GM18870 (cell line): Measurements from ENCODE around the gene CLEC2A.

Source experiments
- ATAC-seq: cut with Tn5 transposase; IDR thresholded peaks from one replicate; pipeline ENCODE4 v1.9.1; 2021; ENCODE audit warnings: moderate library complexity; ENCODE audit not compliant: unreplicated experiment

Gene CLEC2A

DNA sequence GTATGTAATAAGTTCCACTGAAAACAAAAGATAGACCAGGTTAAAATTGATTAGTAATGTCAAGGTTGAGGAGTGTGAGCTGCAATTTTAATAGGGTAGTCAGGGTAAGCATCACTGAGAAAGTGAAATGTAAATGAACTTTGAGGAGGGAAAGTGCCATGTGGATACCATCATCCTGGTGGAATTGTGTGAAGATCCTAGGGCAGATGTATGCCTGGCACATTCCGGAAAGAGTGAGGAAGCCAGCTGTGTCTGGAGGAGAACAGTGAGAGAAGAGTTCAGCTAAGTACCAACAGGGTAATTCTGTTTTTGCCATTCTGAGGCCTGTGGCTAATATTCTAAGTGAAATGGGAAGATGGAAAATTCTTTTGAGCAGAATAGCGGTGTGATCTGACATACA, 2.9 kb upstream of the CLEC2A start:
- ATAC-seq, result no peak

DNA sequence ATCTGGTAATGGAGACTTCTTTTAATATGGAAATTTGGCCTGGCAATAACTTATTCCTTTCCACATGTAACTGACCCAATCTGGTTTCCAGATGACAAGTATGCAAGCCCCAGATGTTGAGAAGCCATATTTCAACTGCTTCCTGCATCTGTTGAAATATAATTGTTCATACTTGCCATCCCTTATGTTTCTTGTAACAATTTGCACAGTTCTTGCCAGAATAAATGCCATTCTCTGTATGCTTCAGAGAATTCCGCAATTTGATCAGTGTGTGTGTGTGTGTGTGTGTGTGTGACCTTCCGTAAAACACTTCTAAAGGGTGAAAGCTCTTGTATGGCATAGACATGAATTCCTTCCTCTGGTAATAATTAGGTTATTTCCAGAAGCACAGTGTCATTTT, 1.8 kb upstream of the CLEC2A start:
- ATAC-seq, result no peak

DNA sequence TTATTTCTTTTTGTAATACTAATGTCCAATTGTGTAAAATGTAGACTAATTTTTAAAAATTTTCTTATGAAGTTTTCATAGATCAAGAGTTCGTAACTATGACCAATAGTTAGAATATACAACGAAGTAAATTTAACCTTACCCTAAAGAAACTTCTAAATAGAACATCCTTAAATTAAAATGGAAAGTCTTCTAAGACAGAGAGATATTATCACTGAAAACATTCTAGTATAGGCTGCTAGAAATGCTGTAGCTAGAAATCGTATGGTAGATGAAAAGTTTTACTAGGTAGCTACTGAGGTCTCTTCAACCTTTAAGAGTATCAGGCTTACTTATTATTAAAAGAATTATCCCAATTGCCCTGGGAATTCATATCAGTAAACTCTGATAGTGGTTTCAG, 925 bp downstream of the CLEC2A start:
- no peak for ATAC-seq

DNA sequence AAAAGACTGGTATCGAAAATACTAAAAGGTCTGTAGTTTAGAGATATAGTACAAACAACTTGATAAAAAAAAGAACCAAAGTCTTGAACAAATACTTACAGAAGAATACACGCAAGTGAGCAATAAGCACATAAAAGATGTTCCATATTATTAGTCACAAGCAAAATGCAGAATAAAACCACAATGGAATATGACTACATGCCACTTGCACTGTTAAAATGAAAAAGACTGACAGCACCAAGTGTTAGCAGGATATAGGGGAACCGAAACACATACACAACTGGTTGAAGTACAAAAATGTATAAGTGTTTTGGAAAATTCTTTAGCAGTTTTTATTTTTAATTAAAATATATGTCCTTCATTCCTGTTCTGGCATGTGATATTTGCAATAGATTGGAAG, 3.6 kb downstream of the CLEC2A start:
- no peak for ATAC-seq

DNA sequence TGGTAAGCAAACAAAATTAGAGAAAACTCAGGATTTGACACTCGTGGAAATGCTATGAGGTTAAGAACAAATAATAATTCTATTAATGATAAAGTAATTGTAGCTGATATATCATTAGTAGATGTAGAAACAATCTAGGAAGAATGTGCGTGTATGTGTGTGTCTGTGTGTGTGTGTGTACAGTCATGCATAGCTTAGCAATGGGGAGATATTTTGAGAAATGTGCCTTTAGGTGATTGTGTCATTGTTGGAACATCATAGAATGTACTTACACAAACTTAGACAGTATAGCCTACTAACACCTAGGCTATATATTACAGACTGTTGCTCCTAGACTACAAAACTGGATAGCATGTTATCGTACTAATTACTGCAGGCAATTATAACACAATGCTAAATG, 5.3 kb downstream of the CLEC2A start:
- ATAC-seq, result no peak

DNA sequence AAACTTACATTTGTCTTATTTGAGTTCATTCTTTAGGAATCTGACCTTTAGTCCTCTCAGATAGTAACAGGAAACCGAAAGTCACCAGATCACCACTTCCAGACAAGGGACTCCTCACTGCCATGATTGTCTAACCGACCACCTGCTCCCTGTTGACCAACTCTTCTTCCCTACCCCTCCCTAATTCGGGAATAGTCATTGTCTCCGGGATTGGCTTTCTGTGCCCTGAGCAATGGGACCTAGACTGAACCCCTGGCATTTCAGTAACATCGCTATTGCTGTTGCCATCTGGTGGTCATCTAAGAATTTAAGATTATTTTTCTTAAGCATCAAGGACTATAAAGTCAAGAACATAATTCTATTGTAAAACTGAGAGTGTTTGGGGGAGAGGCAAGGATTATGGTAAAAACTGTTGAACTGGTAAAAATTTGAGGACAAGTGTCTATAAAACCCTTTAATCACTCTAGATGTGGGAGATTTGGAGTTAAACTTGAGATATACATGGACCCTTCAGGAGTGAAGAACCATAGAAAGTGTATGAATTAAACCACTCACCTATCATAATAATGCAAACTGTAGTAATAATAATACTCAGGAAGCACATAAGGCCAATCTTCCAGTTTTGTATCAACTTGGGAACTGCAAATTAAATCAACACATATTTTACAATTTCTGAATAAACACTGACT, 6.3 kb downstream of the CLEC2A start:
- no peak for ATAC-seq

DNA sequence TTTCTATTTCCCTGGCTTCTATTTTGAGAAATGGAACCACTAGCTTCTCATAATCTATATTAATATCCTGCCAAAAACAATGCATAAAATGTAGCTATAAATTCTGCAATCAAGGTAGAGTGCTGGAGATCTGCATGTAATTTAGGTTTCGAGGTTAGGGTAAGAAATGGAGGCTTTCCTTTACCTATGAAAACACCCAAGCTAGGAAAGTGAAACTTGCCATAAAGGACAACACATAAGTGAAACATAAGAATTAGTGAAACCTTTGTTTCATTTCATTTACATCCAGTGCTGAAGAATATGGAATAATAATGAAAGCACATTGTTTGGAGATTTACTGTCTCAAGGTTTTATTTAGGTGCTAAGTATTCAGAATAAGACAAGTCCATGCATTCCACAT, 9.7 kb downstream of the CLEC2A start:
- no peak for ATAC-seq

DNA sequence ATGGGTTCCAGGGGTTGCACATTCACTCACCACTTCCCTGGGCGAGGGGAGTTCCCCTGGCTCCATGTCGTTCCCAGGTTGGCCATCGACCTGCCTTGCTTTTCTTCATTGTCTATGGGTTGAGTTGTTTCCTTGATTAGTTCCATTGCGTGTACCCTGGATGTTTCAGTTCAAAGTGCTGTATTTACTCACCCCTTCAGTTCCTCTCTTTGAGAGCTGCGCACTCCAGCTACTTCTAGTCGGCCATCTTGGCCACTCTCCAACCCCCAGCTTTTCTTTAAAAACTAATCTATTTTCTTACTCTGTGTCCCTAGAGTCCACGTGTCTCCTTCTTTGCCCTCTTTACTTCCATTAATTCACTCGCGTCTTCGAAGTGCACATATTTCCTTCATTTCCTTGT, 11.7 kb downstream of the CLEC2A start:
- ATAC-seq, result no peak

DNA sequence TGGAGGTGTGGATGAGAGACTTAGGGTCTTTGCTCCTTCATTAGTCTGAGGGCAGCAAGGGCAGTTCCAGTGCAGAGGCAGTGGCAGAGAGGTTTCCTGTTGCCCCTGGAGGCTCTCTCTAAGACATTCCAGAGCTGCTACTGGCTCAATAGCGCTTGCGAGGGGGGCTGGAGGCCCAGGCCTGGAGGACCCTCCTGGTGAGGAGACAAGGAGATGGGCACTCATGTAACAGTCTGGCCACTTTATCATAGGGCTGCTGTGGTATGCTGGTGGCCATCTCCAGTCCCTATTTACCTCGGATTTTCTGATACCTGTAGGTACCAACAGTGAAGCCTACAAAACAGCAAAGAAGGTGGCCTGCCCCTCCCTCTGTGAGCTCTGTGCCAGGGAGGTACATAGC, 12.7 kb downstream of the CLEC2A start:
- ATAC-seq, result no peak

DNA sequence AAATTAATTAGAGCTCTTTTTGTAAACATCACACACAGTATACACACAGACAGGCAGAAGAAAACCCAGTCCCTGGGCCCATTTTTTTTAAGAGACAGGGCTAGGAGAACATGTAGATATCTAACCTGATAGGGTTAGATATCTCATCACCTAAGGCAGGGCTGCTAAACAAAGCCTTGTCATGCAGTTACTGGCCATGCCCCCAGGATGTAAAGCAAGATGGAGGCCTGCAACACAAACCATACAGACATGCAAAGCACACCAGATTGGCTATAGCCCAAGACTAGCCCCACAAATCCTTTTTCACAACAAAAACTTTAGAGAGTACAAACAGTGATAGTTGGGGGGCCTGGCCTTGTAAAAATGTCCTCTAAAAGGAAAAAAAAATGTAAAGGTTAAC, 20.5 kb downstream of the CLEC2A start:
- ATAC-seq, result no peak

DNA sequence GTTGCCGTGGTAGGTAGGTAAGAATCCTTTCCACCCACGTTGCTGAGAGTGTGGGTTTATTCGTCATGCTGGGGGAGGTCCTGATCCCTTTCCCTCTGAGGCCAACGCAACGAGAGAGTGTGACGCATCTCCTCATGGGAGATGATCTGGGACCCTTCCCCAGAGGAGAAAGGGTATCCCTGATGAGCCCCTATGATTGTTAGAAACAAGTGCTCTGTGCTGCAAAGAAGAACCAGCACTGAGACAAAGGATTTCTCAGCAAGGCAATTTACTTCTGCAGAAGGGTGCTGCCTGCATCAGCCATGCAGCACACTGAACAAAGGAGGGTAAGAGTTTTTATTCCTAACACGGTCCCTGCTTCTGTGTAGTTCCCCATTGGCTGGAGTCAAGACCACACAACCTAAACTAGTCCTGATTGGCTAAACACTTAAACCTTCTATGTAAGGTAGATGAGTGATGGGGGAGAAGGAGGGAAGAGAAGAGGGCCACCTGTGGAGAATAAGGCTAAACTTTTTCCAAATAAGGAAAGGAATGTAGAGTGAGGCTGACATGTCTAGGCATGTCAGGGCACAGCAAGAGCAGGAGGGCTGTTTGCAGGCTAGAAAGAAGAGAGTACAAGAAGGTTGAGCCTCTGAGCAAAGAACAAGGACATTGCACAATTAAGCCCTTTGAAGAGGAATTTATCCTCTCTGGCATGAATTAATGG, 21.3 kb downstream of the CLEC2A start:
- ATAC-seq, result no peak

DNA sequence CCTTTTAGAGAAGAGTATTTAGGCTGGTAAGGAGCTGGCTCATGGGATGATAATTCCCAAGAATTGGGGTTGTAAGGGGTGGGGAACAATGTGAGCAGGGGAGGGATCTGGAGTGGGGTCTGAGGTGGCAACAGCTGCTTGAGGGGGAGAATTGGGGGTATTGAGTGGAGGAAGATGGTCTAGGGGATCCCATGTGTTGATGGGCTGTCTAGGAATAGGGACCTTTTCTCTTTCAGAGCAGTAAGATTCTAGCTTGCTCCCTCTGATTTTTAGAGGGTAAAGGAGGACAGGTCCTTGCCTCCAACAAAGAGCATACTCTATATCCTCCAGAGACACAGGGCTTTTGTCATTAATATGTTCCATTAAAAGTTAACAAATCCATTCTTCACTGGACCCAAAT, 22.4 kb downstream of the CLEC2A start:
- ATAC-seq, result no peak

DNA sequence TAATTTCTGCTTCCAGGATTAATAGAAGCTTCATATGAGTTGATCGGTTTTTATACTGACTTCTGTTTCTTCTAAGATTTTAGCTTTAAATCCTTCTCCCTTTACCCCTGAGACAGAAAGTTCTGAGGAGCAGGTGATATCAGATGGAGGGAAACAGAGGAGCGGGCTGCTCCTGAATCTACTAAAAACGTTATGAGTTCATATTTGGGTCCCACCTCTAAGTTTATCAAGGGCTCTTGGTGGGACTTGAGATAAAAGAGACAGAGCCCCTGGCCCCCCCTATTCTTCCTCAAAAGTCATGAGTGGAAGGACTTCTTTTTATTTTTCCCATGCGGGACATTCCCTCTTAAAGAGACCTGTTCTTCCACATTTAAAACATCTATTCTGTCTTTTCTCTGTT, 23.8 kb downstream of the CLEC2A start:
- no peak for ATAC-seq

DNA sequence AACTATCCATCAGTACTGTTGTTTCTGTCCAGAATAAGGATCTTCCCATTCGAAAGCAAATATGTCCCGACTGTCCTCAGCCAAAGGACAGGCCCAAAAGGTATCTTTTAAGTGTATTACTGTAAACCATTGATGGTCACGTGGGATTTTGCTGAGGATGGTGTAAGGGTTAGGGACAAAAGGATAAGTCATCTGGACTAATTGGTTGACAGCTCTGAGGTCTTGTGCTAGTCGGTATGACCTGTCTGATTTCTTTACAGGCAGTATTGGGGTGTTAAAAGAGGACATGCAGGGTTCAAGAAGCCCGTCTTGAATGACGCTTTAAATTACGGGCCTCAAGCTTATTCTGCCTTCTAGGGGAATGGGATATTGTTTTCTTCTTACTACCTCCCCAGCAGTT, 24.4 kb downstream of the CLEC2A start:
- no peak for ATAC-seq

DNA sequence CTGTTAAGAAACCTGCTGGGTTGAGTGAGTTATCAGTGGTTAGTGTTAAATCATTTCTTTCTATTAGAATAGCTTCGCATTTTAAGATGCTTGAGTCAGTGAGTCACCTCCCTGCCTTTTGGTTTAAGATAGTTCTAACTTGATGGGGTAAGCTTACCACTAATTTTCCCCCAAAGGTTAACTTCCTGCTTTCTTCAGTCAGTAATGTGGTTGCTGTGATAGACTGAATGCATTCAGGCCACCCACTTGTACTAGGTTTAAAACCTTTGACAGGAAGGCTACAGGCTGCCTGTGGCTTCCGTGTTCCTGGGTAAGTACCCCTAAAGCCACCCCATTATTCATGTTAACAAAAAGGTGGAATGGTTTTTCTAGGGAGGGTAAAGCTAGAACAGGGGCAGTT, 25.3 kb downstream of the CLEC2A start:
- ATAC-seq, result no peak

DNA sequence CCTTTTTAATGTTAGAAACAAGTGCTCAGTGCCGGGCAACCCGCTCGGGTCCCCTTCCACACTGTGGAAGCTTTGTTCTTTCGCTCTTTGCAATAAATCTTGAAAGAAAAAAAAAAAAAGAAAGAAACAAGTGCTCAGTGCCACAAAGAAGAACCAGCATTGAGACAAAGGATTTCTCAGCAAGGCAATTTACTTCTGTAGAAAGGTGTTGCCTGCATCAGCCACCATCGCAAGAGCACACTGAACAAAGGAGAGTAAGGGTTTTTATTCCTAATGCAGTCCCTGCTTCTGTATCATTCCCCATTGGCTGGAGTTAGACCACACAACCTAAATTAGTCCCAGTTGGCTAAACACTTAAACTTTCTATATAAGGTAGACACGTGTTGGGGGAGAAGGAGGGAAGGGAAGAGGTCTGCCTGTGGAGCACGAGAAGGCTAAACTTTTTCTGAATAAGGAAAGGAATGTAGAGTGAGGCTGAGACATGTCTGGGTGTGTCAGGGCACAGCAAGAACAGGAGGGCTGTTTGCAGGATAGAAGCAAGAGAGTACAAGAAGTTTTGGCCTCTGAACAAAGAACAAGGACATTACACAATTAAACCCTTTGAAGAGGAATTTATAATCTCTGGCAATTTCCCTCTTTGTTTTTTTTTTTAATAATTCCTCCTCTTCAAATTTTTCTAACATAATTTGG, 29.5 kb downstream of the CLEC2A start:
- ATAC-seq, result no peak

DNA sequence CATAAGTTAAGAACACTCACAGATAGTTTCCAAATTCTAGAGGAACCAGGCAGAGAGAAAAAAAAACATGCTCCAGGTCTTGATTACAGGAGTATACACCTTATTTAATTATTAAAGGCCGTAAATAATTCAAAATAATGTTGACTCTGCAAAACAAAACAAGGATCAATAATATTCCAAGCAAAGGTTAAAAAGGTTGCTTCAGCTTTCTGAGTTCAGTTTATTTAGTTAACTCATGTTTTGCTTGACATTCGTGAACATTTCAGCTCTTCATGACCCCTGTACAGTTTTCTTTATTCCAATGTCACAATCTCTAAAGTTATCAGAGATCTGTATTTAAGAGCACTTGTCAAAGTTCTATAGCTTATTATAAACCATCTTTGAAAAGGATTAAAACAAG, 31.2 kb downstream of the CLEC2A start:
- ATAC-seq, result no peak

DNA sequence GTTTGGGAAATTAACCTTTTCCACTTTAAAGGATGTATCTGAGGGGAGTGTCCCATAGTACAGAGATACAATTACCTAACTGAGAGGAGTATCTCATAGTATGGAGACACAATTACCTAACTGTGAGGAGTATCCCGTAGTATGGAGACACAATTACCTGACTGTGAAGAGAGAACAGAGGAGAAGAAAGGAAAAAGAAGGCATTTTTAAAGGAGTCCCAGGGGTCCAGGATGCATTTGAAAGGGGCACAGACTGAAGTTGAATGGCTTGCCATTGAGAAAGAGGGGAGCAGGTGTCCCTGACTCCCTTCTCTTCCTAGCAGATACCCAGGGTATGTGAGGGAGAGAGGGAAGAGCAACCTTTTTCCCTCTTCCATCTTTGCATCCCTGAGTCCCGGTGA, 33.0 kb downstream of the CLEC2A start:
- no peak for ATAC-seq

DNA sequence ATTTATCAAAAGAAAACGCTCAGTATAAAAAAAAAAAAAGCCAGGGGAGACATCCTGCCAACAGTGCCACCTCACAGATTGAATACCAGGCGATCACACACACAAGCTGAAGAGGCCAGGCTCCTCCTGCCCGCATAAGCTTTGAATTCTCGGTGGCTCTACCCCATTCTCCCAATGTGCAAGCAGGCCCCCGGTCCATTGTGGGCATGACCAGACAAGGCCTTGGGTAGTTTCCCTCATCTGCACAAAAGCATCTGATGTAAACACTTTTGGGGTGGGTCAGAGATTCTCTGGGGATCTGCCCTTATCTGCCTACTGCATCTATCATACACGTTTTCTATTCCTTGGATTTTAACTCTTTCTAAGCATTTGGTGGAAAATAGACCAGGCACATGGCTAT, 34.6 kb downstream of the CLEC2A start:
- no peak for ATAC-seq

DNA sequence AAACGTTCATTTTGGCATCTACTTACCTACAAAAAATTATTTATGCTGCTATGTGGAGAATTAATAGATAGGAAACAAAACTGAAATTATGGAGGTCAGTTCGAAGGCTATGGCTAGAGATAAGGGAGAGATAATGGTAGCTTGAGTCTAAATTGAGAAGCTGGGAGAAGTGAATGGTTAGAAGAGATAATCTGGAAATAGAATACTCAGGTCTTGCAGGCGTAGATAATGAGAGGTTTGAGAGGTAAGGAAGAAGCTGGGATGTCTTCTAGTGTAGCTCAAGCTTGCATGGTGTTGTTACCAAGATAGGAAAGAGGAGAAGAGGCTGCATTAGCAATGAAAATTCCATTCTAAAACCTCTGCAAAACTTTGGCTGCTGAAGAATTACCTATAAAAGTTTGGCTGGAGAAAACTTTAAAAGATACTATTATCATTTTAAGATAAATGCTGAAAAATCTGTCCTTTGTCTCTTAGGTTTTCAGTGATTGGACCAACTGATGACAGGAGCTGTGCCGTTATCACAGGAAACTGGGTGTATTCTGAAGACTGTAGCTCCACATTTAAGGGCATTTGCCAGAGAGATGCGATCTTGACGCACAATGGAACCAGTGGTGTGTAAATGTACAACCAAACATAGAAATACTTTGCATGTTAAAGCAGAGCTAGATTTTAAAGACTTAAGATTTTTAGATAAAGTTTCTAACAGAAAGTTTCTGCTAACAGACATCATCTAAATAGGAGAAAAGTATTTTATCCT, 36.8 kb downstream of the CLEC2A start:
- no peak for ATAC-seq

DNA sequence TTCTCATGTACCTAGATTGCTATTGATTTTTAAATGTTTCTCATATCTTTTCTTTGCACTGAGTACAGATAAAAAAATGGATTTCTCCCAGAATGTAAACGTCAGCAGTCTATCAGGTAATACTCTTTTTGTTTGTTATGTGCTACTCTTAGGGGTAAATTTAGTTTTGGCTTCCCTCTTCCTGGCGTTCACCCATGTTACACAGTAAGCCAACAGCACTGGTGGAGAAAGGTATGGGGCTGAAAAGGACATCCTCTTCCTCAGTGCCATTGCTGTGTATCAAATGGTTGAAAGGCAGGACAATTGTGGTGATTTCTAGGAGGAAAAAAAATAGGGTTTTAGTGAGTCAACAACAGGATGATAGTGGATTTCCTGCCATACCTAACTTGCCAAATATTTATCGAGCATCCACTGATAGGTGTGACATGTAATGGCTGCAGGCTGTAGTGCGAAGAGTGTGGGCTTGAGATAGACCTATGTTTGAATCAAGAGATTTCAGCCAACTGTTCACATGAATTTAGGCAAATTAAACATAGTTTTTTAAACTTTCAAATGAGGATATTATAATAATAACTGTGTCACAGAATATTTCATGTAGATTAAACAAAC, 43.4 kb downstream of the CLEC2A start:
- ATAC-seq, result no peak
